Measurements from ENCODE around the gene POTEG.
"Not testable (repeated sequence)": the region's sequence is repeated elsewhere in the genome, so short reads cannot be mapped to it uniquely, and the experiment has no call there.

The POTEG gene

GRCh38 chr14:19371767-19372166, 62.4 kb downstream of the POTEG start:
- H3K27me3 ChIP-seq (ENCODE audit: insufficient read depth, insufficient read length); H3K36me3 ChIP-seq (ENCODE audit: insufficient read depth, insufficient read length, low read length); H3K4me3 ChIP-seq (ENCODE audit: insufficient read length, low read depth); H3K9me3 ChIP-seq (ENCODE audit: insufficient read depth, low read length); DNase-seq (ENCODE audit: low read depth, low spot score); H3K9ac ChIP-seq (ENCODE audit: insufficient read length, low read depth); H3K4me1 ChIP-seq (ENCODE audit: insufficient read depth, insufficient read length): not testable (repeated sequence)

DNA sequence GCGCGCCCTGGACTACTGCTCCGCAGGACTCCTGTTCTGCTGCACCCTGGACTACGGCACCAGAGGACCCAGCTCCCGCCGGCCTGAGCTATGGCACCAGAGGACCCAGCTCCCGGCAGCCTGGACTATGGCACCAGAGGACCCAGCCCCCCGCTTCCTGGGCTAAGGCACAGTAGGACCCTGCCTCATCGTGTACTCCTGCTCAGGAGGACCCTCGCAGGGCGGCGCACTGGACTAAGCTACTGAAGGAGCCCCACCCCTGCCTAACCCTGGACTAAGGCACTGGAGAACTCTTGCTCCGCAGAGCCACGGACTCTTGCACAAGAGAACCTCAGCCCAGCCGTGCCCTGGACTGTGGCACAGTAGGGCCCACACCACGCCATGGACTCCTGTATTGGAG, 71.3 kb downstream of the POTEG start:
- H3K4me1 ChIP-seq (ENCODE audit: insufficient read depth, insufficient read length): not testable (repeated sequence)

GRCh38 chr14:19362323-19362722, 71.8 kb downstream of the POTEG start:
- not testable (repeated sequence) for DNase-seq (ENCODE audit: low read depth, low spot score); H3K36me3 ChIP-seq (ENCODE audit: insufficient read depth, insufficient read length, low read length)

More for the DNA sequence above, 71.3 kb downstream of the POTEG start:
- not testable (repeated sequence) for H3K9me3 ChIP-seq (ENCODE audit: insufficient read depth, low read length); H3K4me3 ChIP-seq (ENCODE audit: insufficient read length, low read depth); H3K9ac ChIP-seq (ENCODE audit: insufficient read length, low read depth); H3K27me3 ChIP-seq (ENCODE audit: insufficient read depth, insufficient read length); H3K36me3 ChIP-seq (ENCODE audit: insufficient read depth, insufficient read length, low read length); DNase-seq (ENCODE audit: low read depth, low spot score)

GRCh38 chr14:19361636-19362253, 72.4 kb downstream of the POTEG start:
- H3K4me3 ChIP-seq (ENCODE audit: insufficient read length, low read depth); H3K9ac ChIP-seq (ENCODE audit: insufficient read length, low read depth); DNase-seq (ENCODE audit: low read depth, low spot score); H3K9me3 ChIP-seq (ENCODE audit: insufficient read depth, low read length); H3K36me3 ChIP-seq (ENCODE audit: insufficient read depth, insufficient read length, low read length); H3K27me3 ChIP-seq (ENCODE audit: insufficient read depth, insufficient read length); H3K4me1 ChIP-seq (ENCODE audit: insufficient read depth, insufficient read length): not testable (repeated sequence)

More at GRCh38 chr14:19362323-19362722, 71.8 kb downstream of the POTEG start:
- H3K4me3 ChIP-seq (ENCODE audit: insufficient read length, low read depth); H3K9ac ChIP-seq (ENCODE audit: insufficient read length, low read depth); H3K9me3 ChIP-seq (ENCODE audit: insufficient read depth, low read length); H3K4me1 ChIP-seq (ENCODE audit: insufficient read depth, insufficient read length); H3K27me3 ChIP-seq (ENCODE audit: insufficient read depth, insufficient read length): not testable (repeated sequence)

- not testable (repeated sequence) for H3K4me1 ChIP-seq (ENCODE audit: insufficient read depth, insufficient read length); H3K9ac ChIP-seq (ENCODE audit: insufficient read length, low read depth); H3K9me3 ChIP-seq (ENCODE audit: insufficient read depth, low read length); H3K4me3 ChIP-seq (ENCODE audit: insufficient read length, low read depth); H3K36me3 ChIP-seq (ENCODE audit: insufficient read depth, insufficient read length, low read length); H3K27me3 ChIP-seq (ENCODE audit: insufficient read depth, insufficient read length); DNase-seq (ENCODE audit: low read depth, low spot score)
These were observed 73.1 kb downstream of the POTEG start for GRCh38 chr14:19360937-19361635.
